ACC112 (cell line): Measurements from ENCODE around the gene SLC25A47.
A peak's percentile ranks its signal among the peaks of the same experiment; 100 is the strongest.
"Not testable (repeated sequence)": the region's sequence is repeated elsewhere in the genome, so short reads cannot be mapped to it uniquely, and the experiment has no call there.

Experiments
- H2AFZ ChIP-seq: fragments of 200-600 bp; sonication (generic); one replicate; pipeline ENCODE4 v1.6.0; 2017; ENCODE audit warnings: antibody characterized with exemption, low read length; ENCODE audit not compliant: unreplicated experiment
- H3K27ac ChIP-seq: fragments of 200-600 bp; sonication (generic); 2 replicates; pipeline ENCODE4 v1.5.1; 2014; ENCODE audit warnings: low read depth, mild to moderate bottlenecking, antibody characterized with exemption, low read length, moderate library complexity
- H3K27me3 ChIP-seq: fragments of 200-600 bp; sonication (generic); 2 replicates; pipeline ENCODE4 v1.6.1; 2014; ENCODE audit warnings: mild to moderate bottlenecking, antibody characterized with exemption, low read length, moderate library complexity, mixed read lengths; ENCODE audit not compliant: insufficient read depth
- H3K36me3 ChIP-seq: fragments of 200-600 bp; sonication (generic); 2 replicates; pipeline ENCODE4 v1.6.1; 2016; ENCODE audit warnings: mild to moderate bottlenecking, antibody characterized with exemption, low read length, moderate library complexity, mixed read lengths; ENCODE audit not compliant: insufficient read depth
- H3K4me1 ChIP-seq: fragments of 200-600 bp; sonication (generic); one replicate; pipeline ENCODE4 v1.6.1; 2016; ENCODE audit warnings: low read length, mixed read lengths; ENCODE audit not compliant: insufficient read depth, unreplicated experiment, control insufficient read depth
- H3K4me3 ChIP-seq: fragments of 200-600 bp; sonication (generic); 2 replicates; pipeline ENCODE4 v1.5.1; 2014; ENCODE audit warnings: mild to moderate bottlenecking, low read depth, low read length
- H3K79me2 ChIP-seq: fragments of 200-600 bp; sonication (generic); one replicate; pipeline ENCODE4 v1.6.0; 2016; ENCODE audit warnings: low read length; ENCODE audit not compliant: control insufficient read depth, unreplicated experiment, insufficient read depth

SLC25A47 gene

GRCh38 chr14:100296729-100297128, 26.4 kb upstream of the SLC25A47 start:
- H2AFZ ChIP-seq, H3K36me3 ChIP-seq, H3K79me2 ChIP-seq, H3K27ac ChIP-seq, H3K27me3 ChIP-seq, H3K4me1 ChIP-seq, H3K4me3 ChIP-seq: not testable (repeated sequence)

GRCh38 chr14:100297320-100298300, 25.5 kb upstream of the SLC25A47 start:
- peaks cover 7% of the 10 kb centered on the region for H3K4me1 ChIP-seq
- no peak overlapping the region for H3K27ac ChIP-seq
- H3K27me3 ChIP-seq, result no peaks in the 10 kb centered on the region
- 0 out of 2 replicates have a peak overlapping the region, but pooled peaks have one; percentile 16 for H3K4me3 ChIP-seq
- H2AFZ ChIP-seq, result no peak overlapping the region
- no peaks in the 10 kb centered on the region for H3K79me2 ChIP-seq
- no peaks in the 10 kb centered on the region for H3K36me3 ChIP-seq

DNA sequence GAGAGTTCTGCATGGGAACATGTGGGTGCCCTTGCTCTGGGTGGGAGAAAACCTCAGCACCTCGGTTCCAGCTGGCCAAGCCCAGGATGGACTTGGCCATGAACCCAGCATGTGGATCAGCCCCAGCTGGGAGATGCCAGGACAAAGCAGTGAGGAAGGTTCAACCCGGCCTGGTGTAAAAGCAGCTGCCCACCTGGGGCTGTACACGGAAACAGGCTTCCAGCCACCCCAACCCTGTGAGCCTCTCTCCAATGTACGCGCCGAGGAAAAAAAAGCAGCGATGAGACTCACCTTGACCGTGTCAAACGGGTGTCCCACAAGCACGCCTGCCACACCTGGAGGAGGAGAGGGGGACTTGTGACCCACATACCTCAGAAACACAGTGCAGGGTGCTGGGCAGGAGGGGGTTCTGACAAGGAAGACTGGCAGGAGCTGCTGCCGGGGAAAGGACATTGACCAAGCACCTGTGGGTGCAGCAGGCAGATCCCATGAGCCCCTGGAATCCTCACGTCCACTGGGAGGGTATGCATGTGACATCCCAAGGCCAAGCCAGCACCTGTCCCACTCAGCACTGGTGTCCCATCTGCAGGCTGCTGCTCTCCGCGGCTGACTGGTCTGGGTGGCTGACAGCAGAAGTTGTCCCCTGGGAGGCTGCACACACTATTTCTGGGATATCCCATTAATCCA, 24.4 kb upstream of the SLC25A47 start:
- peaks cover 7% of the 10 kb centered on the region for H3K4me1 ChIP-seq
- no peak overlapping the region for H3K27ac ChIP-seq

GRCh38 chr14:100299238-100299560, 23.9 kb upstream of the SLC25A47 start:
- H3K36me3 ChIP-seq, result no peaks in the 10 kb centered on the region
- H3K27ac ChIP-seq, result no peak overlapping the region
- H3K27me3 ChIP-seq, result no peaks in the 10 kb centered on the region
- no peak overlapping the region for H3K4me3 ChIP-seq
- peaks cover 7% of the 10 kb centered on the region for H3K4me1 ChIP-seq
- H3K79me2 ChIP-seq, result no peaks in the 10 kb centered on the region
- H2AFZ ChIP-seq, result no peak overlapping the region

More for the DNA sequence above, 24.4 kb upstream of the SLC25A47 start:
- Histone ChIP-seq H3K79me2 (no peaks in the 10 kb centered on the region), H3K4me3 (no peak overlapping the region), H3K27me3 (no peaks in the 10 kb centered on the region), H2AFZ (no peak overlapping the region), H3K36me3 (no peaks in the 10 kb centered on the region)

DNA sequence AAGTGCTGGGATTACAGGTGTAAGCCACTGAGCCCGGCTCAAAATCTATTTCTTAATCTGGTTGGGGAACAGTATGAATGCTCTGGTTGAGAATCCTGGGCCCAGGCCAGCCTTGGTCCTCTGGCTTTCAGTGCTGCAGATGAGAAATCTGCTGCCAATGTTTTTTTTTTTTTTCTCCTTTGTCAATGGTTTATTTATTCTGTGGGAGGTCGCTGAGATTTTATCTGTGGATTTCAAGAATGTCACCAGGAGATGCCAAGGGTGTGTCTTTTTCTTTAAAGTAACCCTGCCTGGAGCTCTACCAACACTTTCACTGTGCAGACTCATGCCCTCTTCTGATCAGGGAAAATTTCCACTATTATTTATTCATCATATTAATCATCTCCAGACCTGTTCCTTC, 20.5 kb upstream of the SLC25A47 start:
- H3K79me2 ChIP-seq, result no peaks in the 10 kb centered on the region
- no peaks in the 10 kb centered on the region for H3K36me3 ChIP-seq
- H3K4me1 ChIP-seq, result no peaks in the 10 kb centered on the region
- no peak overlapping the region for H2AFZ ChIP-seq
- no peak overlapping the region for H3K27ac ChIP-seq
- no peak overlapping the region for H3K4me3 ChIP-seq
- no peaks in the 10 kb centered on the region for H3K27me3 ChIP-seq

DNA sequence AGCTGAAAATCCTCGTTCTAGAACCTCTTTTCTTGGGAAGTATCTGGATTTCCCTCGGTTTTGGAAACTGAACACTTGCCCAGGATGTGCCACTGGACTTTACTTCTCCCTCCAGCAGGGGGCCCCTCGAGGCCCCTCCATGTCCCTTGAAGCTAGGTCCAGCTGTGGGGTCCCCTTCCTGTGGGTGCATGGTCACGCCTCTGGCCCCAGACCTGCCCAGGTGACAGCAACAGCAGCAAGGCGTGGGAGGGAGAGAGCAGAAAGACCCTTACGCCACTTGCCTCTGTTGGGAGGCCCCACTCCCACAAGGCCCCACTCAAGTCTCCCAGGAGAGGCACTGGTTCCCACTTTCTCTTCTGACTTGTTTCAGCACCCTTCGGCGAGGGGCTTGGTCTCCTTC, 20.0 kb upstream of the SLC25A47 start:
- H3K79me2 ChIP-seq, result no peaks in the 10 kb centered on the region
- no peak overlapping the region for H3K4me3 ChIP-seq
- H3K36me3 ChIP-seq, result no peaks in the 10 kb centered on the region
- H3K4me1 ChIP-seq, result no peaks in the 10 kb centered on the region
- H3K27me3 ChIP-seq, result no peaks in the 10 kb centered on the region
- no peak overlapping the region for H2AFZ ChIP-seq
- H3K27ac ChIP-seq, result no peak overlapping the region

DNA sequence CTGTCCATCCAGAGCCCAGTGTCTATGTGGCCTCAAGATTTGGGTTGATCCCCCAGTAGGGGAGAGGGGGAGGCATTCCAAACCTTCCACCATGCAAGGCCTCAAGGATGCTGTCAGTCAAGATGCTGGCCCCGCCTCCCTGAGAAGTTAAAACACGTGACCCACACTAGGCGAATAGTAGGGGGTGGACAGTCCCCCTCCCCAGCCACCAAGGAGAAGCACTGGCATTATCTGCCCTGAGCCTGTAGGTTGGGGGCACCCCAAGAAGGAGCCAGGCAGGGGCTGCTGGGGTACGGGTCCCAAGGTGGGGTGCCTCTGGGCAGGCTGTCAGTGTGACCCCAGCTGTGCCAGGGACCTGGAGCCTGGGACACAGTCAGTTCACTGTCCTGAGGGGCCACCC, 19.2 kb upstream of the SLC25A47 start:
- Histone ChIP-seq H3K4me1 (peaks cover 1% of the 10 kb centered on the region), H3K4me3 (no peak overlapping the region), H3K36me3 (no peaks in the 10 kb centered on the region), H3K27ac (no peak overlapping the region), H3K27me3 (no peaks in the 10 kb centered on the region), H3K79me2 (no peaks in the 10 kb centered on the region), H2AFZ (no peak overlapping the region)

DNA sequence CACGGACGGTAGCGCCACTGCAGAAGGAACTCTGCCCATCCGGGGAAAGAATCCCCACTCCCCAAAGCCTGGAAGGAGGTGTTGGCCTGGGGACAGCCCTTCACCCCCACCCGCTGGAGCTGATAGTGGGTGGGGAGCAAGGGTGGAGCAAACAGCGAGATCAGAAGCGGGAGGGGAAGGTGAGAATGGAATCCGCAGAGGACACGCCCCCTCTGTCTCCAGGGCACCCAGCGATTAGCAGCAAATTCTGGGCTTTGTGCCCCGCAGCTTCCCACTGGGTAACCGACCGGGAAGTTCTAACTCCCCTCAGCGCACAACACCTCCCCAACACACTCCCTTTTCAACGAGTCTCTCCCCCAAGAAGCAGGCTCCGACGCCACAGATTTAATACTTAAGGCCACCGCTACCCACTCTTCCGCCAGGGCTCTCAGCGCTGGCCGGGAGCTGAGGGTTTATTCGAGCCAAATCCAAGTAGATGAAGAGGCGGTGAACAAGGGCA, 18.3 kb upstream of the SLC25A47 start:
- peak overlapping the region; percentile 87 for H3K4me3 ChIP-seq
- H3K27me3 ChIP-seq, result no peaks in the 10 kb centered on the region
- no peak overlapping the region for H3K27ac ChIP-seq
- no peaks in the 10 kb centered on the region for H3K36me3 ChIP-seq
- H3K79me2 ChIP-seq, result no peaks in the 10 kb centered on the region
- peaks cover 7% of the 10 kb centered on the region for H3K4me1 ChIP-seq
- peak overlapping the region; percentile 59 for H2AFZ ChIP-seq

- H3K79me2 ChIP-seq, result no peaks in the 10 kb centered on the region
- no peaks in the 10 kb centered on the region for H3K27me3 ChIP-seq
- H3K27ac ChIP-seq, result no peak overlapping the region
- peaks cover 7% of the 10 kb centered on the region for H3K4me1 ChIP-seq
- H3K4me3 ChIP-seq, result peak overlapping the region; percentile 87
- peak overlapping the region; percentile 81 for H2AFZ ChIP-seq
- no peaks in the 10 kb centered on the region for H3K36me3 ChIP-seq
Observed at GRCh38 chr14:100305324-100306100, 17.6 kb upstream of the SLC25A47 start.
